Vagina (tissue), 2 donors: Measurements from ENCODE around the gene GHR. TPM values are rescaled to one million over a fixed set of nuclear protein-coding genes. Genes with fewer than 3 reads are reported as not detected.

Source experiments
- DNase-seq, 2 donors: peaks; one replicate each; pipeline ENCODE4 v3.0.0-alpha.2; 2017; ENCODE audit errors: extremely low spot score in 2 of 2
- H3K27ac ChIP-seq: fragments of 200-600 bp; sonication (generic); one replicate; pipeline ENCODE4 v1.5.1; 2019
- H3K27me3 ChIP-seq: fragments of 200-600 bp; sonication (generic); one replicate; pipeline ENCODE4 v1.5.1; 2019
- H3K36me3 ChIP-seq, 2 donors: fragments of 200-600 bp; sonication (generic); one replicate each; pipeline ENCODE4 v1.5.1; 2017 to 2019
- H3K4me1 ChIP-seq: fragments of 200-600 bp; sonication (generic); one replicate; pipeline ENCODE4 v1.5.1; 2019
- H3K4me3 ChIP-seq, 2 donors: fragments of 200-600 bp; sonication (generic); 1 replicate in 1 of 2; 2 replicates in 1 of 2; pipeline ENCODE4 v1.5.1; 2016 to 2019
- H3K9me3 ChIP-seq: fragments of 200-600 bp; sonication (generic); one replicate; pipeline ENCODE4 v1.5.1; 2019
- CTCF ChIP-seq, 3 experiments: fragments of 450-650 bp in 2 of 3; fragments of 200-600 bp in 1 of 3; sonication (generic) in 1 of 3; IDR thresholded peaks; one replicate each; pipeline ENCODE4 v1.5.1; 2017 to 2019; ENCODE audit warnings: antibody characterized with exemption in 3 of 3, mild to moderate bottlenecking in 2 of 3, moderate library complexity in 2 of 3
- POLR2A ChIP-seq, 2 donors: fragments of 450-650 bp; IDR thresholded peaks; one replicate each; pipeline ENCODE4 v1.6.1; 2017; ENCODE audit warnings: antibody characterized with exemption in 2 of 2, mild to moderate bottlenecking in 2 of 2, moderate library complexity in 2 of 2
- POLR2AphosphoS5 ChIP-seq, 2 donors: sonication (generic); formaldehyde crosslinking; IDR thresholded peaks; one replicate each; pipeline ENCODE4 v1.9.0; 2017; ENCODE audit warnings: antibody characterized with exemption in 2 of 2, mild to moderate bottlenecking in 2 of 2, low read depth in 1 of 2; ENCODE audit not compliant: insufficient read depth in 1 of 2
- intact Hi-C: fragments of 100-400 bp; cut with DNase I; formaldehyde crosslinking; loops from one replicate; pipeline ENCODE4 v1.15.1; 2023
- total RNA-seq: library from RNA; depleted of rRNA; stranded (reverse); fragments of >200 nt; gene quantifications from one replicate; pipeline ENCODE4 v1.2.3, GENCODE V29; 2016

GHR gene
- total RNA-seq, 1 donor from 2014 or later = 16.7 TPM

GRCh38 chr5:42759456-42759855 lies 336.2 kb downstream of the GHR start:
- TF ChIP-seq CTCF (IDR thresholded peaks at IDR 0.05) = no peak
- intact Hi-C loops = no loop called here
- Histone ChIP-seq H3K9me3 (no peaks in the 10 kb centered on the region), H3K36me3 (no peaks in the 10 kb centered on the region), H3K27ac (no peak overlapping the region), H3K27me3 (no peaks in the 10 kb centered on the region), H3K4me1 (no peaks in the 10 kb centered on the region), H3K4me3 (no peak overlapping the region)
- DNase-seq = no peak

DNA sequence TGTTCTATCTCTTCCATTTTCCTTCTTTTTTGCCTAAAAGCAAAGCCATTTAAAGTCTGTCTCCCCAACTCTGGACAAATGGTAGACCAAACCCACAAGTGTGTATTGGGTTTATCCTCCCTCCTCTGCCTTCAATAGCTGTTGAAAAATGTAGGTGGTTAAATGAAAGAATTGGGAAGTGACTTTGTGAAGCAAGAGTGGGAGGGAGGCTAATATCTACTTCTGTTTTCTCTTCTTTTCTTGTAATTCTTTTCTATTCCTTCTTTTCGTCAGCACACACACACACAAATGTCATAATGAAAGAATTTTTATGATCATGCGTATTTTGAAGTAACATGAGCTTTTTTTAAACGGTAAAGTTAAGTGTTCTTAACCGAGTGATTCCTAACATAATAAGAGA lies 337.2 kb downstream of the GHR start:
- TF ChIP-seq POLR2A (IDR thresholded peaks at IDR 0.05) (no peak), CTCF (IDR thresholded peaks at IDR 0.05) (no peak), POLR2AphosphoS5 (IDR thresholded peaks at IDR 0.05; ENCODE audit: insufficient read depth in 1 of 2, low read depth in 1 of 2) (no peak)
- H3K4me3 ChIP-seq = no peak overlapping the region
- no peaks in the 10 kb centered on the region for H3K4me1 ChIP-seq
- no peaks in the 10 kb centered on the region for H3K36me3 ChIP-seq
- H3K27me3 ChIP-seq = no peaks in the 10 kb centered on the region
- intact Hi-C loops = no loop called here
- no peak overlapping the region for H3K27ac ChIP-seq
- H3K9me3 ChIP-seq = no peaks in the 10 kb centered on the region
- DNase-seq = no peak

DNA sequence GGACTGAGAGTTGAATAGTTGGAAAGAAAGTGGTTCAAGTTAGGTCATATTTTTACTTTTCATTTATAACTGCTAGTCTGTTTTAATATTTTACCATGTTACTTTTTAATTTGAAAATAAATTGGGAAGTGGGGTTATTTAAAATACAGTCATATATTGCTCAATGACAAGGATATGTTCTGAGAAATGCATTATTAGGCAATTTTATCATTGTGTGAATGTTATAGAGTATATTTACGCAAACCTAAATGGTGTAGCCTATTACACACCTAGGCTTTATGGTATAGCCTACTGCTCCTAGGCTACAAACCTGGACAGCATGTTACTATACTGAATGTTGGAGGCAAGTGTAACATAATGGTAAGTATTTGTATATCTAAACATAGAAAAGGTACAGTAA lies 338.6 kb downstream of the GHR start:
- Histone ChIP-seq H3K9me3 (no peaks in the 10 kb centered on the region), H3K4me1 (no peaks in the 10 kb centered on the region), H3K27ac (no peak overlapping the region), H3K4me3 (no peak overlapping the region), H3K27me3 (no peaks in the 10 kb centered on the region), H3K36me3 (no peaks in the 10 kb centered on the region)
- intact Hi-C loops = loop anchor here (2.0 kb wide), 1 partner anchor 155 kb away; no protein-coding TSS in a partner anchor
- no peak for TF ChIP-seq CTCF (IDR thresholded peaks at IDR 0.05)
- TF ChIP-seq POLR2A (IDR thresholded peaks at IDR 0.05) = no peak
- no peak for TF ChIP-seq POLR2AphosphoS5 (IDR thresholded peaks at IDR 0.05; ENCODE audit: insufficient read depth in 1 of 2, low read depth in 1 of 2)
- DNase-seq = no peak

DNA sequence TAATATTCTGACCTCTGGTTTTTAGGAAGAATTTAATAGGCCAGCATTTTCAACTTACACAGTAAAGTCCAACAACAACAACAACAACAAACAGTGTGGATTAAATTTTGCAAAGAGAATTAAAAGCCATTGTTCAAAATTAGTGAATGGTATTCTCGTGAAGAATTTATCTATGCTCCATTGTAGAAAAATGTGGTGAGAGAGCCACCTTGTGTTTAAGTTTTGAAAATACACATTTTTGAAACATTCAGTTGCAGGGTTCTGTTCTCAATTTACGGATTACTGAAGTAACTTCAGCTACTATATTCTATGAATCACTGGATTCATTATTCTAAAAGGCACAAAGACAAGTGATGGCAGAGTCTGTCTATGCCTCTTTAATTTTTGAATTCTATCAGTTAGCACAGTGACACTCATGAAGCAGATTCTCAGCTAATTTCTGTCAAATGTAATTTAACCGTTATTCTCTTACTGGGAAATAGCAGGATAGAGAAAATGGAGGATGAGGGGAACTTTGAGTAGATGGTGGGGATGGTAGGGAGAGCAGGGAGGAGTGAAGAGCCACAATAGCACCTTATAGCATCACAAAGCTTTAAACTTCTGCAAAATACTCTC lies 344.4 kb downstream of the GHR start:
- intact Hi-C loops = loop anchor here (5.0 kb wide), 1 partner anchor 910 kb away; no protein-coding TSS in a partner anchor
- no peak overlapping the region for H3K4me3 ChIP-seq
- no peak for TF ChIP-seq POLR2AphosphoS5 (IDR thresholded peaks at IDR 0.05; ENCODE audit: insufficient read depth in 1 of 2, low read depth in 1 of 2)
- peak in 2 of 3 experiments; percentile 63 to 64 for TF ChIP-seq CTCF (IDR thresholded peaks at IDR 0.05)
- TF ChIP-seq POLR2A (IDR thresholded peaks at IDR 0.05) = no peak
- no peak for DNase-seq
- H3K27ac ChIP-seq = no peak overlapping the region
- no peaks in the 10 kb centered on the region for H3K27me3 ChIP-seq
- H3K4me1 ChIP-seq = no peaks in the 10 kb centered on the region
- H3K9me3 ChIP-seq = no peaks in the 10 kb centered on the region
- H3K36me3 ChIP-seq = no peaks in the 10 kb centered on the region

GRCh38 chr5:42768106-42768504 lies 344.9 kb downstream of the GHR start:
- H3K36me3 ChIP-seq = no peaks in the 10 kb centered on the region
- no peak for DNase-seq
- H3K4me3 ChIP-seq = no peak overlapping the region
- H3K27ac ChIP-seq = no peak overlapping the region
- H3K4me1 ChIP-seq = no peaks in the 10 kb centered on the region
- TF ChIP-seq POLR2A (IDR thresholded peaks at IDR 0.05) (no peak), CTCF (IDR thresholded peaks at IDR 0.05) (no peak), POLR2AphosphoS5 (IDR thresholded peaks at IDR 0.05; ENCODE audit: insufficient read depth in 1 of 2, low read depth in 1 of 2) (no peak)
- H3K9me3 ChIP-seq = no peaks in the 10 kb centered on the region
- intact Hi-C loops = loop anchor here (5.0 kb wide), 1 partner anchor 911 kb away; no protein-coding TSS in a partner anchor
- H3K27me3 ChIP-seq = no peaks in the 10 kb centered on the region
